Hepatocyte (in vitro differentiated cells): ENCODE measurements around the gene QRICH2.

Experiments
- EZH2 ChIP-seq: fragments of 200-600 bp; sonication (generic); IDR thresholded peaks from 2 replicates; pipeline ENCODE4 v1.6.1; 2016; ENCODE audit warnings: antibody characterized with exemption, mild to moderate bottlenecking, borderline replicate concordance
- EZH2phosphoT487 ChIP-seq: fragments of 200-600 bp; sonication (generic); IDR thresholded peaks from one replicate; pipeline ENCODE4 v1.6.1; 2018; ENCODE audit warnings: antibody characterized with exemption, mild to moderate bottlenecking, low read depth, moderate library complexity; ENCODE audit not compliant: unreplicated experiment, severe bottlenecking
- TF ChIP-seq, protein P1 (sequence below): fragments of 200-600 bp; sonication (generic); IDR thresholded peaks from 2 replicates; pipeline ENCODE4 v1.5.1; 2016; ENCODE audit warnings: antibody characterized with exemption, mild to moderate bottlenecking; ENCODE audit not compliant: poor library complexity

- TF ChIP-seq, protein P1, sequence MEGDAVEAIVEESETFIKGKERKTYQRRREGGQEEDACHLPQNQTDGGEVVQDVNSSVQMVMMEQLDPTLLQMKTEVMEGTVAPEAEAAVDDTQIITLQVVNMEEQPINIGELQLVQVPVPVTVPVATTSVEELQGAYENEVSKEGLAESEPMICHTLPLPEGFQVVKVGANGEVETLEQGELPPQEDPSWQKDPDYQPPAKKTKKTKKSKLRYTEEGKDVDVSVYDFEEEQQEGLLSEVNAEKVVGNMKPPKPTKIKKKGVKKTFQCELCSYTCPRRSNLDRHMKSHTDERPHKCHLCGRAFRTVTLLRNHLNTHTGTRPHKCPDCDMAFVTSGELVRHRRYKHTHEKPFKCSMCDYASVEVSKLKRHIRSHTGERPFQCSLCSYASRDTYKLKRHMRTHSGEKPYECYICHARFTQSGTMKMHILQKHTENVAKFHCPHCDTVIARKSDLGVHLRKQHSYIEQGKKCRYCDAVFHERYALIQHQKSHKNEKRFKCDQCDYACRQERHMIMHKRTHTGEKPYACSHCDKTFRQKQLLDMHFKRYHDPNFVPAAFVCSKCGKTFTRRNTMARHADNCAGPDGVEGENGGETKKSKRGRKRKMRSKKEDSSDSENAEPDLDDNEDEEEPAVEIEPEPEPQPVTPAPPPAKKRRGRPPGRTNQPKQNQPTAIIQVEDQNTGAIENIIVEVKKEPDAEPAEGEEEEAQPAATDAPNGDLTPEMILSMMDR = no peak
- TF ChIP-seq EZH2 (no peak), EZH2phosphoT487 (no peak)
These were observed 43.1 kb downstream of the QRICH2 start, which contains the start of gene UBALD2 for GRCh38 chr17:76264755-76265623.
